ENCODE data around the gene BICD1.

- no peak for TF ChIP-seq POLR2A (IDR thresholded peaks at IDR 0.05)
- no peak for TF ChIP-seq CTCF (IDR thresholded peaks at IDR 0.05)
Observed at GRCh38 chr12:32089586-32089985, 17.1 kb upstream of the BICD1 start.
